Kidney epithelial cell (primary cell): Measurements from ENCODE around the gene FADS6. TPM values are rescaled to one million over a fixed set of nuclear protein-coding genes. Genes with fewer than 3 reads are reported as not detected.

Experiments used
- DNase-seq: peaks from one replicate; pipeline ENCODE4 v3.0.0-alpha.2; 2010; ENCODE audit warnings: low read depth
- H3K27me3 ChIP-seq: 2 replicates; pipeline ENCODE4 v1.6.0; 2011; ENCODE audit warnings: low read length; ENCODE audit not compliant: control insufficient read depth, insufficient read depth
- H3K36me3 ChIP-seq: 2 replicates; pipeline ENCODE4 v1.5.1; 2011; ENCODE audit warnings: low read length; ENCODE audit not compliant: control insufficient read depth, insufficient read depth
- H3K4me3 ChIP-seq: 2 replicates; pipeline ENCODE4 v1.5.1; 2011; ENCODE audit warnings: low read depth, mild to moderate bottlenecking, control low read depth, low read length
- CTCF ChIP-seq: IDR thresholded peaks from 2 replicates; pipeline ENCODE4 v1.5.1; 2011; ENCODE audit warnings: mild to moderate bottlenecking, moderate library complexity, low read length, control low read depth, inconsistent platforms; ENCODE audit not compliant: insufficient read depth, poor library complexity, severe bottlenecking
- total RNA-seq: library from RNA; depleted of rRNA; stranded (reverse); fragments of >200 nt; gene quantifications from 2 replicates; pipeline ENCODE4 v1.2.3, GENCODE V29; 2015

The FADS6 gene
- total RNA-seq, 1 donor from 2014 or later: not detected

GRCh38 chr17:74860229-74860871 lies 33.1 kb downstream of the FADS6 start:
- H3K36me3 ChIP-seq: no peaks in the 10 kb centered on the region
- TF ChIP-seq CTCF: no peak
- peaks cover 62% of the 10 kb centered on the region for H3K27me3 ChIP-seq
- no peak for DNase-seq
- H3K4me3 ChIP-seq: no peak overlapping the region

GRCh38 chr17:74859459-74860228 lies 33.8 kb downstream of the FADS6 start, which contains the start of gene GRIN2C:
Gene GRIN2C (minus strand): TSS chr17:74859885. CDS start chr17:74855092, 4,793 bp downstream.
- Histone ChIP-seq H3K27me3 (peaks cover 69% of the 10 kb centered on the region), H3K4me3 (no peak within 1 kb of the TSS), H3K36me3 (no peaks in the 10 kb centered on the region)
- no peak for DNase-seq
- TF ChIP-seq CTCF: no peak

GRCh38 chr17:74858672-74859458 lies 34.6 kb downstream of the FADS6 start:
- H3K36me3 ChIP-seq: no peaks in the 10 kb centered on the region
- no peak for TF ChIP-seq CTCF
- peaks cover 76% of the 10 kb centered on the region for H3K27me3 ChIP-seq
- no peak overlapping the region for H3K4me3 ChIP-seq
- no peak for DNase-seq

- Histone ChIP-seq H3K36me3 (no peaks in the 10 kb centered on the region), H3K27me3 (peaks cover 83% of the 10 kb centered on the region), H3K4me3 (no peak overlapping the region)
- no peak for TF ChIP-seq CTCF
- no peak for DNase-seq
Measured at GRCh38 chr17:74857191-74857590, 36.2 kb downstream of the FADS6 start.

GRCh38 chr17:74856112-74856511 lies 37.3 kb downstream of the FADS6 start:
- Histone ChIP-seq H3K4me3 (no peak overlapping the region), H3K36me3 (no peaks in the 10 kb centered on the region), H3K27me3 (peaks cover 85% of the 10 kb centered on the region)
- no peak for DNase-seq
- TF ChIP-seq CTCF: no peak
